HepG2 (cell line): Measurements from ENCODE around the gene EIF5.

ENCODE experiments used
- ELF4 ChIP-seq: sonication (generic); formaldehyde crosslinking; IDR thresholded peaks from 2 replicates; pipeline ENCODE4 v1.5.0; 2020; ENCODE audit warnings: missing genetic modification reagents, mild to moderate bottlenecking, moderate library complexity, borderline replicate concordance
- JUND ChIP-seq: sonication (generic); formaldehyde crosslinking; IDR thresholded peaks from 2 replicates; pipeline ENCODE4 v1.8.0; 2022; ENCODE audit warnings: mild to moderate bottlenecking, missing genetic modification reagents
- PAWR ChIP-seq: sonication (generic); formaldehyde crosslinking; IDR thresholded peaks from 2 replicates; pipeline ENCODE4 v1.4.0; 2020; ENCODE audit warnings: missing genetic modification reagents, mild to moderate bottlenecking, borderline replicate concordance
- POLR2A ChIP-seq, 2 experiments: IDR thresholded peaks; 2 replicates each; pipeline ENCODE4 v1.6.1; 2011; ENCODE audit warnings: low read depth in 2 of 2, low read length in 2 of 2, mild to moderate bottlenecking in 1 of 2, moderate library complexity in 1 of 2; ENCODE audit not compliant: insufficient read depth in 1 of 2
- TF ChIP-seq, protein P1 (sequence below): sonication (generic); formaldehyde crosslinking; IDR thresholded peaks from 2 replicates; pipeline ENCODE4 v1.5.0; 2020; ENCODE audit warnings: mild to moderate bottlenecking, missing genetic modification reagents, moderate library complexity
- TF ChIP-seq, protein P2 (sequence below), 2 experiments: IDR thresholded peaks; 2 replicates each; pipeline ENCODE4 v1.6.1; 2011 to 2012; ENCODE audit warnings: low read length in 2 of 2, borderline replicate concordance in 1 of 2, low read depth in 1 of 2, mild to moderate bottlenecking in 1 of 2, moderate library complexity in 1 of 2
- TF ChIP-seq, protein P3 (sequence below): fragments of 450-650 bp; IDR thresholded peaks from 2 replicates; pipeline ENCODE4 v1.6.1; 2016
- TF ChIP-seq, protein P4 (sequence below): sonication (generic); formaldehyde crosslinking; IDR thresholded peaks from 2 replicates; pipeline ENCODE4 v1.4.0; 2020; ENCODE audit warnings: low read depth, missing genetic modification reagents

DNA sequence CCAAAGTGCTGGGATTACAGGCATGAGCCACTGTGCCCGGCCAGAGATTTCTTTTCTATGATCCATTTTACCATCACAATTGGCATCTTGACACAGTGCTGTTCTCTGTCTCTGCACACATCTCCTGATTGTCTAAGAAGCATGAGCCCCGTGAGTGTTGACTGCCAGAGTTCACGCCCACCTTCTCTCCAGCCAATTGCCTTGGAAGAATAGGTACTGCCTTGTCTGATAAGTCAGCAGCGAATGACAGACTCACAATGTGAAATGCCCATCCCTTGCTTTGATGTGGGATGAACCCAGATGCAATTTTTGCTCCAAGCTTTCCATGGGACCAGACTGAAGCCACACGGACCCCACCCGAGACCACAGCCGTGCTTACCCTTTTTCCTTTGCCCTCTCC is 19.3 kb downstream of the EIF5 start:
- TF ChIP-seq, protein P1, sequence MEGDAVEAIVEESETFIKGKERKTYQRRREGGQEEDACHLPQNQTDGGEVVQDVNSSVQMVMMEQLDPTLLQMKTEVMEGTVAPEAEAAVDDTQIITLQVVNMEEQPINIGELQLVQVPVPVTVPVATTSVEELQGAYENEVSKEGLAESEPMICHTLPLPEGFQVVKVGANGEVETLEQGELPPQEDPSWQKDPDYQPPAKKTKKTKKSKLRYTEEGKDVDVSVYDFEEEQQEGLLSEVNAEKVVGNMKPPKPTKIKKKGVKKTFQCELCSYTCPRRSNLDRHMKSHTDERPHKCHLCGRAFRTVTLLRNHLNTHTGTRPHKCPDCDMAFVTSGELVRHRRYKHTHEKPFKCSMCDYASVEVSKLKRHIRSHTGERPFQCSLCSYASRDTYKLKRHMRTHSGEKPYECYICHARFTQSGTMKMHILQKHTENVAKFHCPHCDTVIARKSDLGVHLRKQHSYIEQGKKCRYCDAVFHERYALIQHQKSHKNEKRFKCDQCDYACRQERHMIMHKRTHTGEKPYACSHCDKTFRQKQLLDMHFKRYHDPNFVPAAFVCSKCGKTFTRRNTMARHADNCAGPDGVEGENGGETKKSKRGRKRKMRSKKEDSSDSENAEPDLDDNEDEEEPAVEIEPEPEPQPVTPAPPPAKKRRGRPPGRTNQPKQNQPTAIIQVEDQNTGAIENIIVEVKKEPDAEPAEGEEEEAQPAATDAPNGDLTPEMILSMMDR (CRISPR knock-in tag) = no peak
- TF ChIP-seq, protein P2, sequence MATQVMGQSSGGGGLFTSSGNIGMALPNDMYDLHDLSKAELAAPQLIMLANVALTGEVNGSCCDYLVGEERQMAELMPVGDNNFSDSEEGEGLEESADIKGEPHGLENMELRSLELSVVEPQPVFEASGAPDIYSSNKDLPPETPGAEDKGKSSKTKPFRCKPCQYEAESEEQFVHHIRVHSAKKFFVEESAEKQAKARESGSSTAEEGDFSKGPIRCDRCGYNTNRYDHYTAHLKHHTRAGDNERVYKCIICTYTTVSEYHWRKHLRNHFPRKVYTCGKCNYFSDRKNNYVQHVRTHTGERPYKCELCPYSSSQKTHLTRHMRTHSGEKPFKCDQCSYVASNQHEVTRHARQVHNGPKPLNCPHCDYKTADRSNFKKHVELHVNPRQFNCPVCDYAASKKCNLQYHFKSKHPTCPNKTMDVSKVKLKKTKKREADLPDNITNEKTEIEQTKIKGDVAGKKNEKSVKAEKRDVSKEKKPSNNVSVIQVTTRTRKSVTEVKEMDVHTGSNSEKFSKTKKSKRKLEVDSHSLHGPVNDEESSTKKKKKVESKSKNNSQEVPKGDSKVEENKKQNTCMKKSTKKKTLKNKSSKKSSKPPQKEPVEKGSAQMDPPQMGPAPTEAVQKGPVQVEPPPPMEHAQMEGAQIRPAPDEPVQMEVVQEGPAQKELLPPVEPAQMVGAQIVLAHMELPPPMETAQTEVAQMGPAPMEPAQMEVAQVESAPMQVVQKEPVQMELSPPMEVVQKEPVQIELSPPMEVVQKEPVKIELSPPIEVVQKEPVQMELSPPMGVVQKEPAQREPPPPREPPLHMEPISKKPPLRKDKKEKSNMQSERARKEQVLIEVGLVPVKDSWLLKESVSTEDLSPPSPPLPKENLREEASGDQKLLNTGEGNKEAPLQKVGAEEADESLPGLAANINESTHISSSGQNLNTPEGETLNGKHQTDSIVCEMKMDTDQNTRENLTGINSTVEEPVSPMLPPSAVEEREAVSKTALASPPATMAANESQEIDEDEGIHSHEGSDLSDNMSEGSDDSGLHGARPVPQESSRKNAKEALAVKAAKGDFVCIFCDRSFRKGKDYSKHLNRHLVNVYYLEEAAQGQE (IDR thresholded peaks at IDR 0.05; ENCODE audit: borderline replicate concordance in 1 of 2, low read depth in 1 of 2, low read length in 2 of 2) = no peak
- TF ChIP-seq JUND (CRISPR knock-in tag) (no peak), PAWR (no peak), POLR2A (IDR thresholded peaks at IDR 0.05; ENCODE audit: insufficient read depth in 1 of 2, low read depth in 2 of 2, low read length in 2 of 2) (no peak), ELF4 (CRISPR knock-in tag) (no peak)
- TF ChIP-seq, protein P3, sequence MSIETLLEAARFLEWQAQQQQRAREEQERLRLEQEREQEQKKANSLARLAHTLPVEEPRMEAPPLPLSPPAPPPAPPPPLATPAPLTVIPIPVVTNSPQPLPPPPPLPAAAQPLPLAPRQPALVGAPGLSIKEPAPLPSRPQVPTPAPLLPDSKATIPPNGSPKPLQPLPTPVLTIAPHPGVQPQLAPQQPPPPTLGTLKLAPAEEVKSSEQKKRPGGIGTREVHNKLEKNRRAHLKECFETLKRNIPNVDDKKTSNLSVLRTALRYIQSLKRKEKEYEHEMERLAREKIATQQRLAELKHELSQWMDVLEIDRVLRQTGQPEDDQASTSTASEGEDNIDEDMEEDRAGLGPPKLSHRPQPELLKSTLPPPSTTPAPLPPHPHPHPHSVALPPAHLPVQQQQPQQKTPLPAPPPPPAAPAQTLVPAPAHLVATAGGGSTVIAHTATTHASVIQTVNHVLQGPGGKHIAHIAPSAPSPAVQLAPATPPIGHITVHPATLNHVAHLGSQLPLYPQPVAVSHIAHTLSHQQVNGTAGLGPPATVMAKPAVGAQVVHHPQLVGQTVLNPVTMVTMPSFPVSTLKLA = no peak
- TF ChIP-seq, protein P4, sequence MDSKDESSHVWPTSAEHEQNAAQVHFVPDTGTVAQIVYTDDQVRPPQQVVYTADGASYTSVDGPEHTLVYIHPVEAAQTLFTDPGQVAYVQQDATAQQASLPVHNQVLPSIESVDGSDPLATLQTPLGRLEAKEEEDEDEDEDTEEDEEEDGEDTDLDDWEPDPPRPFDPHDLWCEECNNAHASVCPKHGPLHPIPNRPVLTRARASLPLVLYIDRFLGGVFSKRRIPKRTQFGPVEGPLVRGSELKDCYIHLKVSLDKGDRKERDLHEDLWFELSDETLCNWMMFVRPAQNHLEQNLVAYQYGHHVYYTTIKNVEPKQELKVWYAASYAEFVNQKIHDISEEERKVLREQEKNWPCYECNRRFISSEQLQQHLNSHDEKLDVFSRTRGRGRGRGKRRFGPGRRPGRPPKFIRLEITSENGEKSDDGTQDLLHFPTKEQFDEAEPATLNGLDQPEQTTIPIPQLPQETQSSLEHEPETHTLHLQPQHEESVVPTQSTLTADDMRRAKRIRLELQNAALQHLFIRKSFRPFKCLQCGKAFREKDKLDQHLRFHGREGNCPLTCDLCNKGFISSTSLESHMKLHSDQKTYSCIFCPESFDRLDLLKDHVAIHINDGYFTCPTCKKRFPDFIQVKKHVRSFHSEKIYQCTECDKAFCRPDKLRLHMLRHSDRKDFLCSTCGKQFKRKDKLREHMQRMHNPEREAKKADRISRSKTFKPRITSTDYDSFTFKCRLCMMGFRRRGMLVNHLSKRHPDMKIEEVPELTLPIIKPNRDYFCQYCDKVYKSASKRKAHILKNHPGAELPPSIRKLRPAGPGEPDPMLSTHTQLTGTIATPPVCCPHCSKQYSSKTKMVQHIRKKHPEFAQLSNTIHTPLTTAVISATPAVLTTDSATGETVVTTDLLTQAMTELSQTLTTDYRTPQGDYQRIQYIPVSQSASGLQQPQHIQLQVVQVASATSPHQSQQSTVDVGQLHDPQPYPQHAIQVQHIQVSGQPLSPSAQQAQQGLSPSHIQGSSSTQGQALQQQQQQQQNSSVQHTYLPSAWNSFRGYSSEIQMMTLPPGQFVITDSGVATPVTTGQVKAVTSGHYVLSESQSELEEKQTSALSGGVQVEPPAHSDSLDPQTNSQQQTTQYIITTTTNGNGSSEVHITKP (CRISPR knock-in tag) = no peak
